Measurements from ENCODE around the gene AP5B1.

The AP5B1 gene

DNA sequence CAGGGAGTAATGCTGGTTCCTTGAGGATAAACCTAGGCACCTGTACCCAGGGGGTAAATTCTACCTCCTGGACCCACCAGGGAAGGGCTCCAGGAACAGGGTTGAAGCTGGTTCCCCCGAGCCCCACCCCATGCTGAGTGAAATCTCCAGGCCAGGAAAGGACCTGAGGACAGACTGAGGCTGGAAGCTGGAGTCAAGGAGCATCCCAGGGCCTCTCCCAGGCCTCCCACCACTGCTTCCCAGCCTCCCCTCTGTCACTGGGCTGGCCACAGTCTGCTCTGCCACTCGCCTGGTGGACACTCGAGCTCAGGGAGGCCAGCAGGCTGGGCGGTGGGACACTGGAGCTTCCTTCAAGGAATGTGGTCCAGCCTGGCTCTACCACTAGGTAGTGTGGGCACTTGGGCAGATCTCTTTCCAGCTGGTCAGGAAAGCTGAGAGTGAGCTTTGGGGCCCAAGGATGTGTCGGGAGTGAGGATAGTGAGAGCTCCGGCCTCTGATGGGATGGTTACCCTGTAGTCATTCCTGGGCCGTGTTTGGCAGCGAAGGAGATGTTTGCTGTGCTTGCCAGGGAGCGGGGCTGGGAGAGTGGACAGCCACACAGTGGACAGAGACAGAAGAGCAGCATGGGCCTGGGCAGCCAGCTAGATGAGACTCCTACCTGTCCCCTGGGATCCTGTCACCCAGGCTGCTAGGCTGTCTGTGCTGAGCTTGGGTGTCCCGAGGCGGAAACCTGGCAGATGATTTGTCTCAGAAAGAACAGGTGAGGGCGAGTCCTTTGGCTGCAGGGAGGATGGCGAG, 9.5 kb upstream of the AP5B1 start:
- no peaks in the 10 kb centered on the region for H3K79me2 ChIP-seq (ENCODE audit: insufficient read depth, low read length)
- H3K4me2 ChIP-seq (ENCODE audit: low read length): no peak overlapping the region
- no peaks in the 10 kb centered on the region for H3K9me3 ChIP-seq (ENCODE audit: low read length)
- no peak overlapping the region for H3K27ac ChIP-seq (ENCODE audit: low read depth, low read length, poor library complexity, severe bottlenecking)
- H4K20me1 ChIP-seq (ENCODE audit: insufficient read depth, low read length): no peaks in the 10 kb centered on the region
- no peak overlapping the region for H3K4me3 ChIP-seq (ENCODE audit: low read depth, low read length, poor library complexity, severe bottlenecking)
- peaks cover 24% of the 10 kb centered on the region for H3K4me1 ChIP-seq (ENCODE audit: insufficient read depth, low read length, severe bottlenecking)
- H3F3A ChIP-seq (ENCODE audit: insufficient read depth, low read length): no peaks in the 10 kb centered on the region
- no peak overlapping the region for H3K9ac ChIP-seq (ENCODE audit: low read length)
- TF ChIP-seq, protein P1, sequence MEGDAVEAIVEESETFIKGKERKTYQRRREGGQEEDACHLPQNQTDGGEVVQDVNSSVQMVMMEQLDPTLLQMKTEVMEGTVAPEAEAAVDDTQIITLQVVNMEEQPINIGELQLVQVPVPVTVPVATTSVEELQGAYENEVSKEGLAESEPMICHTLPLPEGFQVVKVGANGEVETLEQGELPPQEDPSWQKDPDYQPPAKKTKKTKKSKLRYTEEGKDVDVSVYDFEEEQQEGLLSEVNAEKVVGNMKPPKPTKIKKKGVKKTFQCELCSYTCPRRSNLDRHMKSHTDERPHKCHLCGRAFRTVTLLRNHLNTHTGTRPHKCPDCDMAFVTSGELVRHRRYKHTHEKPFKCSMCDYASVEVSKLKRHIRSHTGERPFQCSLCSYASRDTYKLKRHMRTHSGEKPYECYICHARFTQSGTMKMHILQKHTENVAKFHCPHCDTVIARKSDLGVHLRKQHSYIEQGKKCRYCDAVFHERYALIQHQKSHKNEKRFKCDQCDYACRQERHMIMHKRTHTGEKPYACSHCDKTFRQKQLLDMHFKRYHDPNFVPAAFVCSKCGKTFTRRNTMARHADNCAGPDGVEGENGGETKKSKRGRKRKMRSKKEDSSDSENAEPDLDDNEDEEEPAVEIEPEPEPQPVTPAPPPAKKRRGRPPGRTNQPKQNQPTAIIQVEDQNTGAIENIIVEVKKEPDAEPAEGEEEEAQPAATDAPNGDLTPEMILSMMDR (IDR thresholded peaks at IDR 0.05; ENCODE audit: low read length): no peak
- TF ChIP-seq EZH2 (IDR thresholded peaks at IDR 0.05; ENCODE audit: borderline replicate concordance, low read length): no peak
- peaks cover 28% of the 10 kb centered on the region for H3K27me3 ChIP-seq (ENCODE audit: insufficient read depth, low read length)
- H2AFZ ChIP-seq (ENCODE audit: low read length): no peak overlapping the region
- no peaks in the 10 kb centered on the region for H3K9me2 ChIP-seq (ENCODE audit: low read depth, low read length)
- H3K36me3 ChIP-seq (ENCODE audit: insufficient read depth, low read length): no peaks in the 10 kb centered on the region

DNA sequence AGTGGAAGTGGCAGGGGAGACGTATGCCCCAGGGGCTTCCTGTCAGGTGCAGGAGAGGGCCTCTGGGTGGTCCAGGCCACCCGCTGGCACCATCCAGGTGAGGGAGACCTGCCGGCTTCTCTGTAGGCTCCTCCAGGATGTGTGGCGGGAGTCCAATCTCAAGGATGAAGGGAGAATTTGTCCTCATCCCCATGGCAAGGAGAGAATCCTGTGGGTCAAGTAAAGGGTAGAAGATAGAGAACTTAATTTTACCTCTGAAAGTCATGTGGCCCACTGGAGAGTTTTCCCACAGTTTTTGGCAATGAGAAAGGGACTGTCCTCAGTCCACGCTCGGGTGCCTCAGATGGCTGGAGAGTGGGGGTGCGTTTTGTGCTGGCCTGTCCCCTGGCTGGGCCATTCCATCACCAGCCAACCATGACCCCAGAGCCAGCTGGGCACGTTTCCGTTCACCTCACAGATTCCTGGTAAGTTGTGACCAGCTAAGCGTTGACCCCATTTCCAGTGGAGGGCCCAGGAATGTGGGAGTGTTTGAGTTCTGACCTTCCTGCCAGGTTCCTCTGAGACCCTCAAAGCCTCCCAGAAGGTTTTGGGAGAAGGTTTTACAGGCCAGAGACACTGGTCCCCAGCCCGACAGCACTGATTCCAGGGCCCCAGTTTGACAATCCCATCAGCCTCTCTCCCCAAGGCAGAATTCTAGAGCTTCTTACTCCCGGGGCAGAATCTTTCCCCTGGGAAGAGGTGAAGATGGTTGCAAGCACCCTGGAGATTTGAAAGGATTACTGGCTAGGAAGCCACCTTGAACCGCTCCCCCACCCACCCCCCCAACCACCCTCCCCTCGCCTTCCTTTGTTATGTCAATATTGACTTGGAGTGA, 8.7 kb upstream of the AP5B1 start:
- no peaks in the 10 kb centered on the region for H3K9me3 ChIP-seq (ENCODE audit: low read length)
- no peaks in the 10 kb centered on the region for H4K20me1 ChIP-seq (ENCODE audit: insufficient read depth, low read length)
- no peak overlapping the region for H3K4me3 ChIP-seq (ENCODE audit: low read depth, low read length, poor library complexity, severe bottlenecking)
- no peaks in the 10 kb centered on the region for H3F3A ChIP-seq (ENCODE audit: insufficient read depth, low read length)
- no peak for TF ChIP-seq EZH2 (IDR thresholded peaks at IDR 0.05; ENCODE audit: borderline replicate concordance, low read length)
- TF ChIP-seq, protein P1 (IDR thresholded peaks at IDR 0.05; ENCODE audit: low read length): no peak
- H3K27ac ChIP-seq (ENCODE audit: low read depth, low read length, poor library complexity, severe bottlenecking): no peak overlapping the region
- H3K79me2 ChIP-seq (ENCODE audit: insufficient read depth, low read length): no peaks in the 10 kb centered on the region
- H3K9ac ChIP-seq (ENCODE audit: low read length): no peak overlapping the region
- peaks cover 24% of the 10 kb centered on the region for H3K4me1 ChIP-seq (ENCODE audit: insufficient read depth, low read length, severe bottlenecking)
- H3K4me2 ChIP-seq (ENCODE audit: low read length): no peak overlapping the region
- no peaks in the 10 kb centered on the region for H3K36me3 ChIP-seq (ENCODE audit: insufficient read depth, low read length)
- H2AFZ ChIP-seq (ENCODE audit: low read length): no peak overlapping the region
- peaks cover 28% of the 10 kb centered on the region for H3K27me3 ChIP-seq (ENCODE audit: insufficient read depth, low read length)
- H3K9me2 ChIP-seq (ENCODE audit: low read depth, low read length): no peaks in the 10 kb centered on the region

DNA sequence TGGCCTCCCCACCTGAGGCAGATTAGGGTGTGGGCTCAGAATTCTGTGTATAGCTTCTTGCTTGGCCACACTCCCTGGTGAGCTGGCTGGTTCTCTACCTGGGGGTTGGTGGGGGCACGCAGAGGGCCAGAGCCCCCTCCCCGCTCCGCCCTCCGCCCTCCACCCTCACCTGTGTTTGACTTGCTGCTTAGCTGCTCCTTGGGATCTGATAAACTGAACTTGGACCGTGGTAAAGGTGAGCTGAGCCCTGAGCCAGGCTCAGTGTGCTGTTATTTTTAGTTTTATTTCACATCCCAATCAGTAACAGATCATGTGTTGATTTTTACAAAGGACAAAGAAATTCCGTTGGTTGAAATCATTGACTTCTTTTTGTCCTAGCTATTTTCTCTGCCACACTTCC, 8.0 kb upstream of the AP5B1 start:
- H3K79me2 ChIP-seq (ENCODE audit: insufficient read depth, low read length): no peaks in the 10 kb centered on the region

More for the DNA sequence above, 8.0 kb upstream of the AP5B1 start:
- H4K20me1 ChIP-seq (ENCODE audit: insufficient read depth, low read length): no peaks in the 10 kb centered on the region
- no peaks in the 10 kb centered on the region for H3K9me3 ChIP-seq (ENCODE audit: low read length)
- H3K9me2 ChIP-seq (ENCODE audit: low read depth, low read length): no peaks in the 10 kb centered on the region
- no peak for TF ChIP-seq EZH2 (IDR thresholded peaks at IDR 0.05; ENCODE audit: borderline replicate concordance, low read length)
- TF ChIP-seq, protein P1 (IDR thresholded peaks at IDR 0.05; ENCODE audit: low read length): no peak
- no peak overlapping the region for H2AFZ ChIP-seq (ENCODE audit: low read length)
- no peaks in the 10 kb centered on the region for H3F3A ChIP-seq (ENCODE audit: insufficient read depth, low read length)
- H3K27me3 ChIP-seq (ENCODE audit: insufficient read depth, low read length): peaks cover 28% of the 10 kb centered on the region
- H3K36me3 ChIP-seq (ENCODE audit: insufficient read depth, low read length): no peaks in the 10 kb centered on the region
- H3K4me2 ChIP-seq (ENCODE audit: low read length): no peak overlapping the region
- peaks cover 24% of the 10 kb centered on the region for H3K4me1 ChIP-seq (ENCODE audit: insufficient read depth, low read length, severe bottlenecking)
- no peak overlapping the region for H3K27ac ChIP-seq (ENCODE audit: low read depth, low read length, poor library complexity, severe bottlenecking)
- H3K9ac ChIP-seq (ENCODE audit: low read length): no peak overlapping the region
- no peak overlapping the region for H3K4me3 ChIP-seq (ENCODE audit: low read depth, low read length, poor library complexity, severe bottlenecking)

Data from OCI-LY1 (cell line).